ENCODE measurements around the gene TEK.

The TEK gene

DNA sequence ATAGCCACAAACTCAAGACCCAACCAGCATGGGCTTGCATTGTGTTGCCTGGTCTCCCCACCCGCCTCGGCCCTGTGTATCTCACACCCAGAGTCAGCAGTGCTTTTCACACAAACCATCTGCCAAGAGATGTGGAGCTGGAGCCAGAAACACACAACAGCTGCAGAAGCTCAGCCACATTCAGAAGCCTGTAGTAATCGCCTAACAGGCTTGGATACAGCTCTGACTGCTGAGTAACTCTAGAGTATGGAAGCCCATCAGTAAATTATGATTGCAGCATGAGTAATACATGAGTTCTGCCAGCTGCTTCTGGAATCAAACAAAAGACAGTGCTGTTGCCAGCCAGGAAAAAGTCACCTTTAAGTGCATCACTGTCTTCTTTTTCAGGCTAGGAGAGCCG, 16.0 kb downstream of the TEK start:
- no peak for DNase-seq

DNA sequence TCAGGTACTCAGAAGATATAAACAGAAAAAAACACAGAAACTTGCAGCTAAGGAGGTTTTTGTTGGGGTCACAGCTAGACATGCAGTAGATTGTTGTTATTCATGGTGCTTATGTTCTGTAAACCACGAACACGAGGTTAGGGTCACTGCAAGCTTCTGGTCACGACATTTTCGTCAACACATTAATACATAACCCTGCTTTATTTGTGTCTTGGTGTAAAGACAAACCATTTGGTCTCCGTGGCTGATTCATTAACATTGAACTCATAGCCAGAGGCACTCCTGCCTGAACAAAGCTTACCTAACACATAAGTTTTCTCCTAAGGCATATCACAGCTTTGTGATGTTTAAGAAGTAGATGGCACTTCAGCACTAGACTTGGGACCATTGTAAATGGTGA, 16.9 kb downstream of the TEK start:
- no peak for DNase-seq

DNA sequence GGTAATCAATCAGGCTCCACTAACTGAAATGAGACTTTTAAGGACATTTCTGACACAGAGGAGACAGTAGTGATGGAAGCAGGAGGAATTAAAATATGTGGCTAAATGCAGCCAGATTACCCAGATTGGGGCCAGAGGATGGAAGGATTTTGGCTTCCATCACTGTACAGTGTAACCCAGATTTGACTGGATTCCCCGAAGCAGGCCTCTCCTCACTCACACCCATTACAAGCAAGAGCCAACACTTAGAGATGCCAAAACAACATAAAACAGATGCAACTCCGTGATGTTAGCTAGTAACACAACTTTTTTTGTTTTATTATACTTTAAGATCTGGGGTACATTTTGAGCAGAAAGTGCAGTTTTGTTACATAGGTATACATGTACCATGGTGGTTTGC, 17.6 kb downstream of the TEK start:
- DNase-seq = no peak

DNA sequence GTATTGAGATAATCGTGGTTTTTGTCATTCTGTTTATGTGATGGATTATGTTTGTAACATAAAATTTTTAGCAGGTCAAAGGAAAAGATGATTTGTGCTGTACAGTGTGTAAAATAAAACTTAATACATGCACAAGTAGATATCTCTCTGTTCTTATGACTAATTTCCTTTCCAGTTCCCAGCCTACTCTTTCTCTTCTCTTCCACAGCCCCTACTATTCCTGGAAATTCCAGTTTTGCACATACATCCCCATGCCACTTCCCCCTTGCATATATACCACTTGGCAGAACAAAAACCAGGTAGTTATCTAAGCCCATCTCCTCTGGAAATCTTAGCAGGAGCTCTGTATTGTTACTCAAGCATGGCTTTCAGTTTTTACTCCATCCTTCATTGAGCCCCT, 20.2 kb downstream of the TEK start:
- DNase-seq = no peak

DNA sequence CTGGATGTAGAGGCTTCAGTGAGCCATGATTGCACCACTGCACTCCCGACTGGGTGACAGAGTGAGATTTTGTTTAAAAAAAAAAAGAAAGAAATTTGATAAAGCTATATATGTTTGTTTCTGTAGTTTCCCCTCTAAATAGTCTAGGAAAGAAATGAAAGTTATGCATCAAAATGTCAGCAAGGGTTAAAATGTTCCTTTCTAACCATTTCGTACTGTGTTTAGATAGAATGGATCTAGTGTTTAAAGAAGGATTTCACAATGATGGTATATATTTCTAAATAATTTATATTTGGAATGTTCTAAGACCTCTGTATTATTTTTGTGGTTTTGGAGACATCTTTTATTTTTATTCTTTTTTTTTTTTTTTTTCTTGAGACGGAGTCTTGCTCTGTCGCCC, 22.7 kb downstream of the TEK start:
- DNase-seq = no peak

DNA sequence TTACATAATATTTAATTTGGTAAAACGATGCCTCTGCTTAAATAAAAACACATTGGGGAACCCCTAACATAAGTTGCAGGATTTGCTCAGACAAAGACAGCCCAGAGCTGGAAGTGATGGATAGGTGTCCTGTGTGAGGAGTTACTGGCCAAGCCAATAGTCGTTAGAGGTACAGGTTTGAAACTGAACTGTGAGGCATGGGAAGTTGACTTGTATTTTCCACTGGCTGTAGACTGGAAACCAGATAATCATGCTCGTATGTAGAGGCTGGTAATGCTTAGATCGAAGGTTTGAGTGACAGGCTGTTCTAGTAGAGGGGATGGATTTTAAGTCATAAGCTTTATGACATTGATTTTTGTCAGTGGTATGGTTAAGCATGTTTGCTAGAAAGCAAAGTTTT, 24.8 kb downstream of the TEK start:
- no peak for DNase-seq

DNA sequence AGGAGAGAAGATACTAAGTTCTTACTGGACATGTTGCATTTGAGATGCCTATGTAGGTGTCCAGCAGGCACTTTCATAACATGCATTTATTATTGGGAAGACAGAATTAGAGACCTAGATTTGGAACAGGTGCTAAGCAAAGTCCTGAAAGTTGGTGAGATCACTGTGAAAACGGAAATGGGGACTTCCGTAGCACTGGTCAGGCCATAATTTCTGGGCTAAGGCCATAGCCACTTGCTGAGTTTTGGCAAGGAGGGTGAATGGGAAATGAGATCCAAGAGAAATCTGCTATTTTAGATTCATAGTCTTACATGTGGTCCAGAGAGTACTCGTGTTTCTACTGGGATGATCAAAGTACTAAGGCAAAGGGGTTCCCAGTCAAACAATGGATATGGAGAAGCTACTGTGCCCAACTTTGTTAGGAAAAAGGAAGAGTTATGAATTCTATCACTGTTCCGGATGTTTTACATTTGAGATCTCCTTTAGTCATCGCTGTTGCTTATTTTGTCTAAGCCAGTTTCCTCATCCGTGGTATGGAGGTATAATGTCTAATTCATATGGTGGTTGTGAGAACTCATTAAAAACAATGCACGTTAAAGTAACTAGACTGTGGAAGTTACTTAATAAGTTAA, 33.4 kb downstream of the TEK start:
- DNase-seq = no peak

DNA sequence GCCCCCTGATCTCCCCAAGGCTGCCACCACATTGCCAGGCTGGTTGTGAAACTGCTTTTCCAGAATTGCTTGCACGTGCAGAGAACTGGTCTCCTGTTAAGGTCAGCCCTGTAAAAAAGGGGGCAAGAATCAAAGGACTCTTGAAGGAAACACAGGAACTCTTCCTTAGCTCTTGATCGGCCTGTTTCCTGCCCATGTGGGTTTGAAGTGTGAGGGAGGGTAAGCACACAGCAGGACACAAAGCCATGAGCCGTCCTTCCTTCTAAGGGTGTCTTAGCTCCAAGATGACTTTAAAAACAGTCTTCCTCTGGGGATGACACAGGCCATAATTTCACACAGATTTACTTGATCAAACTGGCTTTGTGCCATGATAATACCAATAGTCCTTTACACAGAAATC, 36.1 kb downstream of the TEK start:
- no peak for DNase-seq

DNA sequence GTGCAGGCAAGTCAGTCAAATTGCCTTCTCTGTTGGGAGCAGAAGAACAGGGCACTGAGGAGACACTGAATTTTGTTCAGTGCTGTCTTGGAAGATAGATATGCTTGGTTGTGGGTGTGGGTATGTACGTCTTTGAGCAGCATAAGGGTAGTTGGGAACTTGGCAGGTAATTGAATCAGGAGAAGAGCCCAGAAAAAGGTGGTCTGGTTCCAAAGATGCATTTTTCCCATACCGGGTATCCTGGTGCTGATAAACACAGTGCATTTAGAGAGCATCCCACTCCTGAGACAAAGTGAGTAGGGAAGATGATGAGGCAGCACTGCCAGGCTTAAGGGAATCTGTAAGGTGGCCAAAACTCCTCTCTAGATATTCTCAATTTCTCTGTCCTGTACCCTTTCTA, 40.6 kb downstream of the TEK start:
- DNase-seq = no peak

DNA sequence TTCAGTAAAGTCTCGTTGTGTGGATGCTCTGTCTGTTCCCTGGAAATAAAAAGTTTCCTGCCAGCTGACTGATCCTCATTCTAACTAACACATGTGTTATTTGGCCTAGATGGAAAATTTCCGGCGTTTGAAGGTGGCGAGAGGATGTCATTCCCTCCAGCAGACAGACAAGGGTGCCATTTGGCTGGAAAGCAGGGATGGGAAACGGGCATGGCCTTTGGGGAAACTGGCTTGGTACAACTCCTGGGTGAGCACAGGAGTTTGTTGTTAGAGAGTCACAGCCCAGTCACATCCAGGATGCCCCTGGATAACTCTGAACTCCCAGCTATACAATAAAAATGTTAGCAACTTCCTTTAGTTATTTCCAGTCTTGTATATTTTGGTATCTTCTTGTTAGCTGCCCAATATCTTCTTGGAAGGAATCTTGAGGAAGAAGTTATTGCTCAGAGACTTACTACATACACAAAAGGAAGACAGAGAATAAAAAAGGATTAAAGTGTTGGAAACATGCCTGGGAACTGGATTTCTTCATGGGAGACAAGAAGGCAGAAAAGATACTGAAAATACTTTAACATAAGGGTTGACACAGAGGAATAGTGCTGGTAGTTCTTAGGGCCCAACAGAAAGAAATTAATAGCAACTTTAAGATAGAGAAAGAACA, 41.9 kb downstream of the TEK start:
- no peak for DNase-seq

DNA sequence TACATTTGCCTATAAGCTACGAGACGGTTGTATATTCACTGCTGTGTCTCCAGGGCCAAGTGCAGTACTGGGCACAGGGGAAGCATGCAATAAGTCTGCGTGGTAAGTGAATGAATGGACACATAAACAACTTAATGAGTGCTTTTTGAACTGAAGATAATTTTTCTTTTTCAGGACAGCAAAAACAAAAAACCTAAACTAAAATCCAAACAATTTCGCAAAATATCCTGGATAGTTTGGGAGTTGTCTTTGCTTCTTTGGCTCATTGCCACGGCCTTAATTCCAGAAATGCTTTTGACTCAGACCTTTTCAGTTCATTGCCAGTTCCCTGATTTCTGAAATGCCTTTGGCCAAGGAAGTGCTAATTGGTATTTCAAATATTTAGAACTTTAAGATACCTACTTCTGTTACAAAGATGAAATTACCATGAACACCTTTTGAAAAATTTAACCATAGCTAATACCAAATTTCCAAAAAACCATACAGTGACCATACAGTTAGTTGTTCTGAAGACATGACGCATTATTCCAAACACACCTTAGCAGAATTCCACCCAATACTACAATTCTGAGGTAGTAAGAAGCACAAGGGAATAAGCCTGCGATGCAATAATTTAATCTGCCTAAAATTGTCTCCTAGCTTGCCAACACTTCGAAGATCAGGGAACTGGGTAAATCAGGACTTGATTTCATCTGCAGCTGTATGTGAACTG, 42.8 kb downstream of the TEK start:
- DNase-seq = no peak

DNA sequence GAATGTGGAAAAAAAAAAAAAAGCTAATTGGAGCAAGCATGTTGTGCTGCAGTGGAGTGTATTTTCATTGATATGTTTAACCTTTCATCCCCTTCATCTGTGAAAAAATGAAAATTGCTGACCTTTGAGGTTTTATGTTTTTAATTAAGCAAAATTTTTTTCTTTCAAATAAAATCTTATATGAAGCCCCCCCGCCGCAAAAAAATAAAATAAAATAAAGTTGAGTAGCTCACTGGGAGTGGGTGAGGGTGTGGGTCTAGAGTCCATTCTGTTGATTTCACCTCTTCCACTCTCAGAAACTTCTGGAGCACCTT, 43.3 kb downstream of the TEK start:
- DNase-seq = no peak

DNA sequence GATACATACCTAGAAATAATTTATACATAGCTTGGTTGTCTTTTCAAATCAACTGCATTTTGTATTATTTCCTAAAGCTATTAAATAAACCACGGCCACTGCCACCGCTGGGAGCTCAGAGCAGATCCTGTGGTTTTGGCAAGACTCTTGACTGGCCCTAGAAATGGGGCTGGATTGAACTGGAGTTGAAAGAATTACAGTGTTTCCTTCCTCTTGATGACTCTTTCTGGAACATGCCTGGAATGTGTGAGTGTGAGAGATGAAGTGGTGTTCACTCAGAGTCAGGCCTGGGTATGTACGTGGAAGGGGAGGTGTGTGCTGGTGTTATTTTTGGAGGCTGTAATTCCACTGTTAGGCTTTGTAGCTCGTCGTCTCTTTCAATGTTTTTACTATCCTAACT, 45.9 kb downstream of the TEK start:
- no peak for DNase-seq

DNA sequence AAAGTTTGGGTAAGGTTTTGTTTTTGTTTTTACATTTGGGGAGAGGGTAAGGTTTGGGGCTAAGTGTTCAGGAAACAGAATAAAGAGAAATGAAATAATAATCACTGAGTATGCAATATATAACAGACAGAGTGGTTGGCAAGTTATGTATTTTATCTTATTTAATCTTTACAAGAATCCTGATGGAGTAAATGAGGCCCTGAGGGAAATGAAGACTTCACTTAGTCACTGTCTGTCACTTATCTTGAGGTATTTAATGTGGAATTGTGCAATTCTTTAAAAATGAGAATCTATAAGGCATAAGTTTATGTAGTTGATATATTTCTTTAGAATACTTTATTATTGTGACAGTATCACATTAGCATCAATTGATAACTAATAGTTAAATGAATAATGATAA, 48.1 kb downstream of the TEK start:
- DNase-seq = no peak

DNA sequence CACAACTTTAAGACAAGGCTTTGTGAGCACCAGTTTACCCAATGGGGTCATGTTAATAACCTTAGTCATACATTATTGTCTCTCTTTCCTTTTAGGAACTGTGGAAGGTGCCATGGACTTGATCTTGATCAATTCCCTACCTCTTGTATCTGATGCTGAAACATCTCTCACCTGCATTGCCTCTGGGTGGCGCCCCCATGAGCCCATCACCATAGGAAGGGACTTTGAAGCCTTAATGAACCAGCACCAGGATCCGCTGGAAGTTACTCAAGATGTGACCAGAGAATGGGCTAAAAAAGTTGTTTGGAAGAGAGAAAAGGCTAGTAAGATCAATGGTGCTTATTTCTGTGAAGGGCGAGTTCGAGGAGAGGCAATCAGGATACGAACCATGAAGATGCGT, 48.7 kb downstream of the TEK start:
- DNase-seq = no peak

DNA sequence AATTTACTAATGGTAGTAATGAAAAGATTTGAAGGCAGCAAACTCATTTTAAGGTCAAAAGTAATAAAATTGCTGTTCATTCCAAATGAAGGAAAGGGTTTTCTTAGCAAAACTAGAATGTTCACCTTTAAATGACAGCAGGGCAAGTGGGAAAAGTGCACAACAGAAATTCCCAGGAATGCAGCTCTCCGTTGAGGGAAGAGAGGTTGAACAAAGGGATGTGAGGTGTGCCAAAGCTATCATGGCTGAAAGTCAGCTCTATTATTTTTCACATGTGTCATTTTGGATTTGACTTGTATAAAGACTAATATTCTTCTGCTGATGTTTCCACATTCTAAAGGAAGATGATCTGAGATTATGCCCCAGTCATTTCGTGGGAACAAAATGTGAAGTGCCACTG, 51.6 kb downstream of the TEK start:
- no peak for DNase-seq

DNA sequence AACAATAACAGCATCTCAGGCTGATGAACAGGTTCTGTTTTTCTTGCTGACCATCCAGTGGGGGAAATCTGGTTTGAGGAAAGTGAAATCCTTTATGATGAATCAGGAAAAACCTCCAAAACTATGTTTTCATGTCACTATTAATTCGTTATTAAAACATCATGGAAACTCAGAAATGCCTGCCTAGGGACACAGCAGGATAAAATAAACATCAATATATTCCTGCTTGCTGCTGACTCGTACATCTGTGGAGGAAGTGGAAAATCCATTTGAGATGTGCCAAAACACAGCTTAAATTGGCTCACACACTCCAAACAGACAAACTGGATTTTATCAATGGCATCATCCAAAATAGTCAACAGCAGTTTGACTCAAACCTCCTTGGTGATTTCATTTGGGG, 53.0 kb downstream of the TEK start:
- no peak for DNase-seq

DNA sequence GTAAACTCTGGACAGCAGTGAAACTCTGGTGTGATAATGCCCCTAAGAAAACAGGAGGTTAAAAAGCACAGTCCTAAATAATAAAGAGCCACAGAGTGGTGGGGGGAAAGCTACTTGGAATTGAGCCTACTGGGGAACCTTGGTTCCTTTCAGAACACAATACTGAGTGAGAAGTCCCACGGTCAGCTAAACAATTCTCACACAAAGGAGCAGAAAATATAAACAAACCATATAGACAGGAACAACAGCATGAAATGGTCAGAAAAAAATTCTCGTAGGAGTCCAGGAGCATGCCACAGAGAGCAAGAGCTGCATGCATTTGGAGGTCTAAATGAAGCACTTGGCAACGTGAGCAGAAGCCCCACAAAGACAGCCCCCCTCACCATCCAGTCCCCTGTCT, 56.0 kb downstream of the TEK start:
- DNase-seq = no peak

DNA sequence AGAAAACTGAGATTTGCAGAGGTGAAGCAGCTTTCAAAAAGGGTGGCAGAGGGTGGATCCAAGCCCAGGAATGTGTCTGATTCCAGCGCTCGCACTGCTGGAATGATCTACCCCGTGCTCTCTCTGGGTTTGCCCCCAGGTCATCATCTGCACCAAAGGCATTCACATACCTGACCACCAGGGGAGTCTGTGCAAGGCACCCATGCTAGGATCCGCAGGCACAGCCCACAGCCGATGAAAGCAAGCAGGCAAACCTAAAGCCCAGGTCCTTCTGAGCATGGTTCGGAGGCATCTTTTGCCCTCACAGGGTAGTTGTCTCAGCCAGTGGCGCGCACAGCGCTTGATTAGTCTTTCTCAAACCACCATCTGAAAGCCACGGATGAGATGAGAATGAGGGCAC, 56.6 kb downstream of the TEK start:
- no peak for DNase-seq

DNA sequence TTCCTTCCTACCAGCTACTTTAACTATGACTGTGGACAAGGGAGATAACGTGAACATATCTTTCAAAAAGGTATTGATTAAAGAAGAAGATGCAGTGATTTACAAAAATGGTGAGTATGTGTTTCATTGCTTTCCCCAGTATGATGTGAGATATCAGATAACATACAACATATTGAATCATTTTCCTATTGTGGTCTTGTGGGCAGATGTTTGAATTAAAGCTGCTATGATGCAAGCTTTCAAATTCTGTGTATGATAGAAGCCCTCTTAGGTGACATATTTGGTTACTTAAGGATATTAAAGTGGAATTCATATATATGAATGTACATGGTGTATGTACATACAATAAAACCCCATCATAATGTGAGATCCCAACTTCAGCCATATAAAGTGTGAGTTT, 59.5 kb downstream of the TEK start:
- no peak for DNase-seq

DNA sequence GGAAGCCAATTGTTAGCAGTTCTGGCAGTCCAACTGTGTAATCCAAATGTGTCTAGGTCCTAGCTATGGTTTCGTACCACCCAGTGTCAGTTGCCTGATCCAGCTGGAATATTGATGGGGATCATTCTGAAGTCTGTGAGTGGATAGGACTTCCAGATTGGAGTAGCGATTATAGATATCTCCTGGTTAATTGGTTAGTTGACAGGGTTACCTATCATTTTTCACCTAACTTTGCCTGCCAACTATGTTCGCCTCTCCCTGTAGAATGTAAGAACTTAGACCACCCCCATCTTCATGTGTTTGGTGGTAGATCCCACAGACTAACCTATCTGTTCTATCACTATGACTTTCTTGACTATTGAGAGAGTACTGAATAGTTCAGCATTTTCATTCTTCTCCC, 59.9 kb downstream of the TEK start:
- no peak for DNase-seq

DNA sequence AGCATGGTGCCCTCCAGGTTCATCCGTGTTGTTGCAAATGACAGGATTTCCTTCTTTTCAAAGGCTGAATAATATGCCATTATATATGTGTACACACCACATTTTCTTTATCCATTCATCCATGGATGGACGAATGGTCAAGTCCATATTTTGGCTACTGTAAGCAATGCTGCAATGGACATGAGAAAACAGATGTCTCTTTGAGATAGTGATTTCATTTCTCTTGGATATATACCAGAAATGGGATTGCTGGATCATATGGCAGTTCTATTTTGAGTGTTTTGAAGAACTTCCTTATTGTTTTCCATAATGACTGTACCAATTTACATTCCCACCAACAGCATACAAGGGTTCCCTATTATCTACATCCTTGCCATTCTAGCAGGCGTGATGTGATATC, 67.9 kb downstream of the TEK start:
- DNase-seq = no peak

DNA sequence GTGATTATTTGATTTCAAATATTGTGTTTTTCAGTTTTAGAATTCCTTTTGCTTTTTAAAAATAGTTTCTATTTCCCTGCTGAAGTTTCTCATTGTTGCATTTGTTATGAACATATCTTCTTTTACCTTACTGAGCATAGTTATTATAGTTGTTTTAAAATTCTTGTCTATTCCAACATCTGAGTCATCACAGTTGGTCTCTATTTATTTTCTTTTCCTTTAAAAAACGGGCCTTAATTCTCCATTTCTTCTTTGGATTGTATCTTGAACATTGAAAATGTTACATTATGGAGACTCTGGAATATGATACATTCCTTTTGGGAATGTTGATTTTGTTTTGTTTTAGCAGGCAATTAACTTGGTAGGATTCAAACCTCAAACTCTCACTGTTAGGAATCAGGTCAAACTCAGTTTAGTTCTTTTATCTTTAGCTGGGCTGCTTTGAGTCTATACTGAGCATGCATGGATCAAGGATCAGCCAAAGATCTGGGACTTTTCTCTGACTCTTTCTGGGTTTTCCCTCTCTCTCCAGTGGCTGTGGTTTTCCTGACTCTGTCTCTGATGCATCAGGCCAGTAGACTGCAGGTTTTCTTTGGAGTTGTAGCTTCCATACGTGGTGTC, 70.3 kb downstream of the TEK start:
- DNase-seq = no peak

DNA sequence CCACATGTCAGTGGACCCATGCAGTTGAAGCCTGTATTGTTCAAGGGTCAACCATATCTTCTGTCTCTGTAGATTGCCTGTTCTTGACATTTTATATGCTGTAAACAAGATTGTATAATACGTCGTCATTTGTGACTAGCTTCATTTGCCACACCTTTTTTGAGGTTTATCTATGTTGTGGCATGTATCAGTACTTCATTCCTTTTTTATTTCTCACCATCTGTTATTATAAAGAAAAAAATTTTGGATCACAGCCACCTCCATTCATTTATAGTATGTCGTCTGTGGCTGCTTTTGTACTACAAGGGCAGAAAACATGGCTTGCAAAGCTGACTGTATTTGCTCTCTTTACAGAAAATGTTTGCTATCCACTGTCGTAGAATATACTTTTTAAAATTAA, 72.4 kb downstream of the TEK start:
- DNase-seq = no peak

DNA sequence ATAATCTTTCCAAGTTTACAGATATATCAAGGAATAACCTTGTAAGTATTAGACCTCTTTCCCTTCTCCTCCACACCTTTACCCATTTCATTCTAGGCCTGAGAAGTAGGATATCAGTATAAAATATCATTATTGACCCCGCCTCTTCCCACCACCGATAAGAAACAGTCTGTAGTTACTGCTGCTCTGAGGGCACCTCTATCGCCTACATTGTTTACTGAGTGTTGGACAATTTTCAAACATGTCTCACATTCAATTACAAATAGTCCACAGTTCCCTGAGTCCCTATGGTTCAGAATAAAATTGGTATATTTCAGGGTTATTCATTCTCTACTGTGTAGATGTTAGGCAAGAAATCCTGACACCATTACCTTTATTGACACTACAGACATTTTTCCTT, 73.4 kb downstream of the TEK start:
- no peak for DNase-seq
